Iris pigment epithelial cell (primary cell): ENCODE data around the gene EEF1AKMT4.
"Not testable (repeated sequence)": the region's sequence is repeated elsewhere in the genome, so short reads cannot be mapped to it uniquely, and the experiment has no call there.

ENCODE experiments used
- DNase-seq: peaks from one replicate; pipeline ENCODE4 v3.0.0-alpha.2; 2011; ENCODE audit warnings: low read depth

EEF1AKMT4 gene

GRCh38 chr3:184259878-184260723 lies 10.6 kb downstream of the EEF1AKMT4 start:
- peak; percentile 32 for DNase-seq

DNA sequence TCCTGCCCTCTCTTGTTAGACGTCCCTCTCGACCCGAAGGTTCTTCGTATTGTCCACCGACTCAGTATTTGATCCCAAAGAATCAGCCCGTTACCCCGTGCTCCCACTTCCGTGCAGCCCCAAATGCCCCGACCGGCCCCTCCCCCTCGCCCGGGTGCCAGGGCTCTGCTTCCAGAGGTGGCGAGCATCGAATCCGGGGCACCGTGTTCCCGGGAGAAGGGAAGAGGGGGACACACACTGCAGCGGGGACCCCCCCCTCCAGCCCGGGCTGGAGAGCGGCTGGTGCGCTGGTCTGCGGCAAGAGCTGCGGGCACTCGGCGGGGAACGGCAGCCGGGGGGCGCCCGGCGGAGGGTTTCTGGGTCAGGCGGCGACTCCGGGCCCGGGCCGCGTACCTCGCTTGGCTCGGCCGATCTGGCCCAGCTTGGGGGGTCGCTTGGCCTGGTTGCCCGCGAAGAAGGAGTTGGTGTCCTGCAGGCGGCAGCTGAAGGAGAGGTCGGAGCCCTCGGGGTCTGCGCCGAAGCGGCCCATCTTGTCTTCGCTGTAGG lies 11.3 kb downstream of the EEF1AKMT4 start:
- no peak for DNase-seq

DNA sequence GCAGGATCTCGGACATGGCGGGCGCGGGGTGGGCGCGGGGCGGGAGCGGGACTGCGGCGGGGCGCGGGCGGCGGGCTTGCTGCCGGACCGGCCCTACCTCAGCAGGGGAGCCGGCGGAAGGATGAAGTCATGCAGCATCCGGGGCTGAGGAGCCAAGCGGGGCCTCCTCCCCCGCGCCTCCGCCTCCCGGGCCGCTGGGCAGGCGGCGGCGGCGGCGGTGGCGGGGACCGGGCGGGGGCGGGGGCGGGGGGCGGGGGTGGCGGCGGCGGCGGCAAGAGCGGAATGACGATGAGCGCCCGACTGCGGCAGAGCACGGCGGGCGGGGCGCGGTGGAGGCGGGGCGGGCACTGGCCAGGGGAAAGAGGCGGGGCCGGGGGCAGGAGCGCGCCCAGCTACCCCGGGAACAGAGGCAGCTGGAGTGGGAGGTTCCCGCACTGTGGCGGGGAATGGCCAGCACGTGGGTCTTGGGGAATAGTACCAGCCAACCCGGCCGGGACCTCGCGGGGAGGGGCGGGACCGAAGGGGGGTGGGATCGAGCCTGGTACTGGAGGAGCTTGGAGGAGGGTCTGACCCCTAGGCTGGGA lies 11.9 kb downstream of the EEF1AKMT4 start, which contains the start of gene CAMK2N2:
TSS of gene CAMK2N2 (minus strand) at position 284 of the 584 bp plus-strand sequence. CDS start at position 16, 268 bp downstream.
- DNase-seq: peak; percentile 62

DNA sequence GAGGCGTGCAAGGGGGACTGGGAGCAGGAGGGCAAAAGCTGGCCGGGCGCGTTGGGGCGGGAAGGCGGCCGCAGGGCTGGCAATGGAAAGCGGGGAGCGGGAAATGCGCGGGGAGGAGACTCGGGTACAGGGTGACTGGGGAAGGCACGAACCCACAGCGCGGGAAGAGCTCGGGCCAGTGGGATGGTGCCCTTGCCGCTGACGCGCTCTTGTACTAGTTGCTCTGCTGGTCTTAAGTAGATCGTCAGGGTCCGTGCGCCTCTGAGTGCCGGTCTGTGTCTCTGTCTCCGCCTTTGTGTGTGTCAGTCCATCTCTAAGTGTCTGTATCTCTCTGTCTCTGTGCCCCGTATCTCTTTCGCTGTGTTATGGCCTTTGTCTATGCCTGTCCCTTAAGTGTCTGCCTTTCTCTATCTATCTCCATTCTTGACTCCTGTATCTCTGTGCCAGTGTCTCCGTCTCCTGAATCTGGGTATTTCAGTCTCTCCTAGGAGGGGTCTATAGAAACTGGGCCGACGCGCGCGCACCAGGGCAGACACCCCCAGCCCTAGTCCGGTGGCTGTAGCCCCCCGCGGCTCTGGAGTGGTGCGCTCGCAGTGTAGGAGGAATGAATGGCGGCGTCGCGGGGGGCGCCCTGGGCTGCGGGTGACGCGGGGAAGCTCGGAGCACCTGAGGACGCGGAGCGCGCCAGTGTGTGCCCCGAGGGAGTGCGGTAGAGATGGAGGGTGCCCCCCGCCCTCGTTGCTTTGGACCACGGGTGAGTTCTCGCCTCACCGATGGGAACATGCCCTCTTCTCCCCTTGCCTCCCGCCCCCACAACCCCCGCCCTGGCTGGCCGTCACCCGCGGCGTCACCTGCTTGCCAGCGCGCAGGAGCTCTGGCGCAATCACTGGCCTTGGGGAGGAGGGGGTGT lies 12.6 kb downstream of the EEF1AKMT4 start:
- peak; percentile 44 for DNase-seq

- no peak for DNase-seq
Observed at GRCh38 chr3:184262764-184263179, 13.3 kb downstream of the EEF1AKMT4 start.

- DNase-seq: not testable (repeated sequence)
Observed at GRCh38 chr3:184267249-184267648, 17.8 kb downstream of the EEF1AKMT4 start.

GRCh38 chr3:184272269-184272668 lies 22.8 kb downstream of the EEF1AKMT4 start:
- DNase-seq: no peak

DNA sequence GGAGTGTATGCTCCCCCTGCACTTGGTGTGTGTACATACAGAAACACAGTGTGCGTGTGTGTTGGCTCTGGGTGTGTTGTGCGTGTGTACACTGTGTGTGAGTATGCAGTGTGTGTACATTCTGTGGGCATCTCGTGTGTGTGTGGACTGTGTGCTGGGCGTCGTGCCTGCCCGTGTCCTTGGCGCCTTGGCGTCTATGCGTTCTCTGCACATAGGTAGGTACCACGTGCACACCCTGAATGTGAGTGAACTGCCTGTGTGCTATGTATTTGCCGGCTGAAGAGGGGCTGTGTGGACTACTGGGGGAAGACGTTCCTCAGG lies 25.9 kb downstream of the EEF1AKMT4 start:
- no peak for DNase-seq

- no peak for DNase-seq
Observed at GRCh38 chr3:184275961-184276910, 26.8 kb downstream of the EEF1AKMT4 start, which contains the start of gene ECE2. TSS of gene ECE2 (plus strand) at chr3:184276022. CDS start at chr3:184276154, 132 bp downstream.

GRCh38 chr3:184277366-184277765 lies 27.9 kb downstream of the EEF1AKMT4 start:
- no peak for DNase-seq

GRCh38 chr3:184282941-184283340 lies 33.5 kb downstream of the EEF1AKMT4 start:
- no peak for DNase-seq

DNA sequence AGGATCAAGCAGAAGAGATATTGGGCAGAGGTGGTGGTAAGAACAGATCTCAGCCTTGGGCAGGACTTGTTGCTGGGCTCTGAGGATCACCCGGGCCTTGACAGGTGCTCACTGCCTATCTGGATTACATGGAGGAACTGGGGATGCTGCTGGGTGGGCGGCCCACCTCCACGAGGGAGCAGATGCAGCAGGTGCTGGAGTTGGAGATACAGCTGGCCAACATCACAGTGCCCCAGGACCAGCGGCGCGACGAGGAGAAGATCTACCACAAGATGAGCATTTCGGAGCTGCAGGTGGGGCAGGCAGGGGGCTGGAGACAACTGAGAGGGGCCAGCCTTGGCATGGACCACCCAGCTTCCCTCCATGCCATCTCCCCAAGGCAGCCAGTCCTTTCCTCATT lies 34.2 kb downstream of the EEF1AKMT4 start:
- DNase-seq: no peak

GRCh38 chr3:184284696-184285095 lies 35.2 kb downstream of the EEF1AKMT4 start:
- peak; percentile 81 for DNase-seq

GRCh38 chr3:184289426-184289938 lies 40.0 kb downstream of the EEF1AKMT4 start:
- DNase-seq: peak; percentile 48

DNA sequence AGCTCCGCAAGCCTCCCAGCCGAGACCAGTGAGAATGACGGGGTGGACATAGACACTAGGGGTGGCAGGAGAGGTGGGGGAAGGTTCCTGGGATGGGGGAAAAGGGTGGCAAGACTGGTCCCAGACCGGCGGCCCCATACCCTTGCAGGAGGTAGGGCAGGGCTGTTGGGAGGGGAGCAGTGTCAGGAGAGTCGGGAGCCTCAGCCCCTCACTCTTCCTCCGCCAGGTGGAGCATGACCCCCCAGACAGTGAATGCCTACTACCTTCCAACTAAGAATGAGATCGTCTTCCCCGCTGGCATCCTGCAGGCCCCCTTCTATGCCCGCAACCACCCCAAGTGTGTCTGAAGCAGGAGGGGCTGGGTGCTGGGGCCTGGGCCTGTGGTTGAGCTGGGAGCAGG lies 40.9 kb downstream of the EEF1AKMT4 start:
- DNase-seq: no peak

GRCh38 chr3:184291044-184291737 lies 41.7 kb downstream of the EEF1AKMT4 start:
- DNase-seq: no peak

GRCh38 chr3:184291738-184292445 lies 42.4 kb downstream of the EEF1AKMT4 start:
- no peak for DNase-seq

- DNase-seq: no peak
Observed at GRCh38 chr3:184295771-184296170, 46.3 kb downstream of the EEF1AKMT4 start.

- no peak for DNase-seq
Observed at GRCh38 chr3:184296616-184297015, 47.1 kb downstream of the EEF1AKMT4 start.
